ENCODE measurements around the gene PPP4R1.

GRCh38 chr18:9606039-9606438, 8.3 kb downstream of the PPP4R1 start:
- no peak for TF ChIP-seq CTCF (conservative IDR thresholded peaks at IDR 0.05)
- no peak for TF ChIP-seq ZFX (IDR thresholded peaks at IDR 0.05)
